Esophagus muscularis mucosa (tissue), 4 donors: ENCODE measurements around the gene AHR.

Experiments used
- CTCF ChIP-seq, 3 experiments: fragments of 200-600 bp in 2 of 3; fragments of 450-650 bp in 1 of 3; sonication (generic) in 2 of 3; IDR thresholded peaks; one replicate each; pipeline ENCODE4 v1.5.1; 2017 to 2019; ENCODE audit warnings: antibody characterized with exemption in 3 of 3, mild to moderate bottlenecking in 2 of 3, moderate library complexity in 1 of 3
- EP300 ChIP-seq: sonication (generic); formaldehyde crosslinking; IDR thresholded peaks from one replicate; pipeline ENCODE4 v1.6.1; 2017; ENCODE audit warnings: antibody characterized with exemption
- POLR2A ChIP-seq: fragments of 450-650 bp; IDR thresholded peaks from one replicate; pipeline ENCODE4 v1.6.1; 2017; ENCODE audit warnings: antibody characterized with exemption, moderate library complexity, mild to moderate bottlenecking, low read depth
- POLR2AphosphoS5 ChIP-seq, 2 donors: sonication (generic); formaldehyde crosslinking; IDR thresholded peaks; one replicate each; pipeline ENCODE4 v1.6.1; 2017; ENCODE audit warnings: antibody characterized with exemption in 2 of 2

GRCh38 chr7:17304926-17305325 is 6.5 kb downstream of the AHR start:
- no peak for TF ChIP-seq POLR2A
- TF ChIP-seq CTCF (IDR thresholded peaks at IDR 0.05) = no peak
- TF ChIP-seq POLR2AphosphoS5 (IDR thresholded peaks at IDR 0.05) = no peak
- no peak for TF ChIP-seq EP300
